Measurements from ENCODE around the gene FSIP2.

The FSIP2 gene, protein sequence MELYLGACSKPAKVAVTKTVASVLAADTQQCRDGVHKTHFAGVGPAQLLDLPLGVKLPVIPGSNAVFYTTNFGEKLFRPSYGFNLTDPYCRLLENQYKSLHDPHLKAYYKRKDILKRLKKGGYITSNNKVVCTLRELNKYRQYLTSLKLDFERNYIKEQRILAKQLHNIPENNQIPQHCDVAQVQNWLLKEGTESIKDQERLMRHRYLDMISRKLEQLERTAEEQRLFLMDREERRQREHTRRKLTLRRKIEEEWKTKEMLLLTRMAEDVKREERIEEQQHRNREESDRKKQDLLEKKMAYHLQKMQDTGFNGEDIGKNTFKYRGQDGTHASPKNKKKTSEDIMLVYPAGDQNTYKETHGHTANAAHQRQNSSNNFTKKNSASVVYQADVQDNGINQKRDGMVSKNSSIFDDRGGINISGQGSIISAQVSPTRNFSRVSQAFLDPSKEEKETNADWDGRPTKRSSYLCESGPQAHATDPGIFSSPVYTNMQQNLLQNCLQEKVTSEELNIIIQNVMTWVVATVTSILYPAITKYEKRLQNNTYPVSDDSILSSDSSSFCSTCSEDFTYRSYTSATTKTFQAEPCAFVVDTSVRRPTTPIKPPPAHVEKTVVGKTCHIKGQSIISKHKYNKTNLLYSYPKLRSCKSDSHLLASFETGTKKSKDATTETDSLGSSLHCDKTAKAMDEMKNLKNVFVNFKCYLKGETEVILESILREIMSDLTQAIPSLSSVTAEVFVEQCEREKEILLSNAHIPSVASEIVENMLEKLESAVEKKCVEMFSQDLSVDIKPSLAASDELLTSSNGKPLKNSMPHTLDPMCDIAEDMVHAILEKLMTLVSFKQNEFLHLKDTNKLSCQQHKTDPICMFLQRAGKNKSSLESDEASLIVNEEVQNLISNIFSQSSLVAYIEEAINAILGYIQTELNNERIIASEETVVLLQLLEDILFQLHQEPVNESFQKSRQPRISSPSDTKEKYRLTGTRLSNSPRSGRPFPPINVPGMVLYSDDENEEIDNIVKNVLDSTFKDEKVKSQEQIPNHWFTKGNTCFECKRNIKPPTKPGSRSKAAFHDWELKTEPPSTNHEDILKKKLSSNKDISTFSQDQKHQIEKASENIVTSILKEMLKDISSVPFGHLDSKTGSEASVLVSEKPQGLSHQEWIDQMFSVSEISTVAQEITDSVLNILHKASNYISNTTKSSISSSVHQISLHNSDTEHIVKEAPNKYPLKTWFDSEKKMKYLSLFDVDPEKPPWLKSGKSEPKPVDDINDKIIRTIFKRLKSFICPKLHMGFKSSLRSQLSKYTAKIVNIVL (N-terminal part only)

GRCh38 chr2:185738679-185739472, at the start of gene FSIP2:
FSIP2 (plus strand) TSS chr2:185738804; CDS start chr2:185738895, 91 bp downstream.
- no peak within 1 kb of the TSS for H3K27ac ChIP-seq
- no peak for TF ChIP-seq CTCF (IDR thresholded peaks at IDR 0.05)
- TF ChIP-seq ZFX (IDR thresholded peaks at IDR 0.05; ENCODE audit: borderline replicate concordance), result no peak

GRCh38 chr2:185689906-185690539, 48.6 kb upstream of the FSIP2 start:
- TF ChIP-seq CTCF (IDR thresholded peaks at IDR 0.05) (no peak), ZFX (IDR thresholded peaks at IDR 0.05; ENCODE audit: borderline replicate concordance) (no peak)
- H3K27ac ChIP-seq, result no peak overlapping the region

DNA sequence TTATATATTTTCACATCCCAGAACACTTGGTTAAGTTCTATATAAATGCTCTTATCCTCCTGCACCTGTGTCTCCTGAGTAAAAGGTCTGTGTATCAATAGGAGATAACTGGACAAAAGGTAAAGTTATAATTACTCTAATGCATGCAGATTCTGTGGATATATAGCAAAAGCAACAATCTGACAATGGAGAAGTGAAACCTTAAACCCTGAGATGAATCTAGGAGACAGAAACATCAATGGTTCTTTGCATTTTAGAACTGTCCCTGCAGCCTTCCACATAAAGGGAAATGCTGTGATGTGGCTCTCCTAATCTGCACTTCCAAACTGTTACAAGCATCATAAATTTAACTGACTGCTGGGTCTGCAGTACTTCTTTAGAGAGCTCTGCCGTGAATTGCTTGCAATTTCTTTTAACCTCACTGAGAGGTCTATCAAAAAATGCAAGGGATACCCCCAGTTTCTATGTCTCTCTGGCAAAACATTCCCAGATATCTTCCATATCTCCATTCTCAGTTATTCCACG, 42.8 kb upstream of the FSIP2 start:
- H3K27ac ChIP-seq, result no peak overlapping the region
- TF ChIP-seq CTCF (IDR thresholded peaks at IDR 0.05), result no peak
- no peak for TF ChIP-seq ZFX (IDR thresholded peaks at IDR 0.05; ENCODE audit: borderline replicate concordance)

- TF ChIP-seq ZFX (IDR thresholded peaks at IDR 0.05; ENCODE audit: borderline replicate concordance), result no peak
- TF ChIP-seq CTCF (IDR thresholded peaks at IDR 0.05), result no peak
- no peak overlapping the region for H3K27ac ChIP-seq
These were observed 37.7 kb upstream of the FSIP2 start for GRCh38 chr2:185700883-185701282.

DNA sequence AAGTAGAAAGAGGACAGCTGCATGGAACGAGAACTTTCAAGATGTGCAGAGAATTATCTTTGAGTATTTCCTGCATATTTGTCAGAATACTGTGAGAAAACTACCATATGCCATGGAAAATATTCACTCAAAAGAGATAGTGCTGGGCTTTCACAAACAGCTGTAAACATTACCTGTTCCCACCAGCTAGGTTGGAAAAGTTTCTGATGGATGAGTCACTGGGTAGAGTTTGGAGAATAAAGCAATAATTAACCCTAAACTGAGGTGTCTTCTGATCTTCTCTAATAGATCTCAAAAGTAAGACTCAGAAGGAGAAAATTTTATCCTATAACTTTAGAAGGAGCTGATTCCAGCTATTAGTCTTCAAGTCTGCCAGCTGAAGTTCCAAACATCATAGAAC, 3.9 kb upstream of the FSIP2 start:
- H3K27ac ChIP-seq, result no peak overlapping the region
- TF ChIP-seq ZFX (IDR thresholded peaks at IDR 0.05; ENCODE audit: borderline replicate concordance) (no peak), CTCF (IDR thresholded peaks at IDR 0.05) (no peak)

DNA sequence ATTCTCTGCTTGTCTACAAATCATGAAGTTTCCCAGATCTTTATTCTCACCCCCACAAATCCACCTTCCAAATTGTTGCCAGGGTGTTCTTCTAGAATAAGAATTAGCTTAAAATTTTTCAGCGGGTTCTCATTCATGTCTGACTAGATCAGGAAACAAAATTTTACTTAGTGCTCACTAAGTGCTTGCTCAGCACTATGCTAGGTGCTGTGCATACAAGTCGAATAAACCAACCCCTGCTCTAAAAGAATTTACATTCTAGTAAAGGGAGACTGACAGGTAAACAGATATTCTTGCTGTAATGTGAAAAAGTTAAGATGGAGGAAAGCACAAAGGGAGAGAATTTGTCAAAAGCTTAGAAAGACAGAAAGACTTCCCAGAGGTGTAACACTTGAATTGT, 2.4 kb upstream of the FSIP2 start:
- TF ChIP-seq ZFX (IDR thresholded peaks at IDR 0.05; ENCODE audit: borderline replicate concordance) (no peak), CTCF (IDR thresholded peaks at IDR 0.05) (no peak)
- no peak overlapping the region for H3K27ac ChIP-seq

Measured in 22Rv1 (cell line).